HTERT RPE-1 (cell line): ENCODE measurements around the gene MALSU1.

Experiments used
- in situ Hi-C: fragments of 300-500 bp; cut with MboI; formaldehyde crosslinking; loops from 4 replicates; pipeline ENCODE4 v1.14.3; 2020; ENCODE audit warnings: low sequenced_read_pairs

MALSU1 gene

GRCh38 chr7:23335136-23335535 is 36.0 kb downstream of the MALSU1 start:
- in situ Hi-C loops = no loop called here

GRCh38 chr7:23335621-23336020 is 36.5 kb downstream of the MALSU1 start:
- in situ Hi-C loops = no loop called here

GRCh38 chr7:23336086-23336485 is 36.9 kb downstream of the MALSU1 start:
- in situ Hi-C loops = no loop called here

DNA sequence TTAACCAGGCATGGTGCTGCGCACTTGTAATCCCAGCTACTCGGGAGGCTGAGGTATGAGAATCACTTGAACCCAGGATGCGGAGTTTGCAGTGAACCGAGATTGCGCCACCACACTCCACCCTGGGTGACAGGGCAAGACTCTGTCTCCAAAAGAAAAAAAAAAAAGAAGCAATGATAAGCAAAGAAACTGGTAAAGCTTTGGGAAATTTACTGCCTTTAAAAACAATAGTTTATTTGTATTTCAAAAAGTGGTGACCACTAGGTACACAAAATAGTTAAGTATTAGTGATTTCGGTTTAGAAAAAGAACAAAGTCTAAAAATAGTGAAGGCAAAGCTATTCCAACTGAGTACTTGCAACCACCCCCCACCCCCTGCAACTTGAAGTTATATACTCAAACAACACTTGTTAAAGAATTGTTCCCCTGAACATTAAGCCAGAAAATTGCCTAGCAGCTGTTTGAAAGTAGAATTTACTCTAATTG is 37.7 kb downstream of the MALSU1 start:
- in situ Hi-C loops = no loop called here

GRCh38 chr7:23337374-23337773 is 38.2 kb downstream of the MALSU1 start:
- in situ Hi-C loops = no loop called here

DNA sequence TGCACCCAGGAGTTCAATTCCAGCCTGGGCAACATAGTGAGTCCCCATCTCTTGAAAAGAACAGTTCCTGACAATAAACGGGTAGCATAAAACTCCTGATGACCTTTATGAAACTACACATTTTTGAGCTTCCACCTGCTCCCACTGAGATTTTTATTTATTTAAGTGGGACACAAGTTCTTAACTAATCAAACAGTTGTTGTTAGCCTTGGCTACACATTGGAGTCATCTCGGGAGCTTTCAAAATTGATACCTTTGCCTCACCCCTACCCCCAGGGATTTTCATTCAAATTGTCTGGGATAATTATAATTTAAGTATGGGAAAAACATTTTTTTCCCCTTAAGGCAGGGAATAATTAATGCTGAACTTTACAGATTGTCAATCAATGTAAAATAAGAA is 39.3 kb downstream of the MALSU1 start:
- in situ Hi-C loops = no loop called here

DNA sequence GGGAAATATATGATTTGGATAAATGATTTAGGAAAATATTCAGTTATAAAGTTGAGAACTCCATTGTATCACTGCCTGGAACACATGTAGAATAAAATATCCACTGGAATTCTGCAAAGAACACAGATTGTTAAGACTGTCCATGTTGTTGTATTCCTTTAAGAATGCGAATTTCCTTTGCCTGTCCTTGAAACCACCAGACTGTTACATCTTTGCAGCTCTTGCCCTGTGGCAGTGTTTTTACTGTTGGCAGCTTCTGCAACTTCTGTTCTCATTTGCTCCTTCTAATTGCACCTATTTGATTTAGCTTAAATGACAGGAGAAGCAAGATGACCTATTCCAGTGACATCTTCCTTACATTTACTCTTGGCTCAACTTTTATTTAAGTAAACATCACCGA is 39.7 kb downstream of the MALSU1 start:
- in situ Hi-C loops = no loop called here

DNA sequence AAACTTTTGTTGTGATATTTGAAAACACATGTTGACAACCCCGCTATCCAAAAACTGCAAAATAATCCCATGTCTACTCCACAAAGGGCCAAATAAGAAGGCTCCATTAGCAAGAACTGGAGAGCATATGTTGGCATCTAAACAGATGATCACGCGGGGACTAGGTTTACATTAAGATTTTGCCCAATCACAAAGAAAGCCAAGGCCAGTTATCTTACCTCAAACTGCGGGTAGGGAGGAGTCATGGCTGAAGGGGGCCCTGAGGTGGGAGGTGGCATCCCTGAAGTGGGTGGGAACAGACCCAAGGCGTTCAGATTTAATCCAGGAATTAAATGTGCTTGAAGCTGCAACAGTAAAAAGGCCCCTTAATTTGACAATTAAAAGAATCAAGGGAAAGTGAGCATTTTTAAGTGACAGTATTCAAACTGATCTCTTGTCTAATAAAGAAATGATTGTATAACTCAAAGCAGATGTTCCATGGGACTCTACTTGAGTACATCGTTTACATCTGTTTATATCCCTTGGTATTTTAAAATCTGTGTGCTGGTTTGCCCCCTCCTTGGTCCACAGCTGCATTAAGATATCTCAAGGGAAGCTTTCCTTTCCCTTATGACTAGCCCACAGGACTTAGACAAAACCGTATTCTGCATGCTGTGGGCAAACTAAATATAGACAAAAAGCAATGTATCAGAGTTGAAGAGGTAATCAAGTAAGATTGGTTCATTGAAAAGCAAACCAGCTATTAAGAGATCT is 42.9 kb downstream of the MALSU1 start:
- in situ Hi-C loops = no loop called here

- in situ Hi-C loops = no loop called here
Observed at GRCh38 chr7:23343102-23343501, 44.0 kb downstream of the MALSU1 start.

DNA sequence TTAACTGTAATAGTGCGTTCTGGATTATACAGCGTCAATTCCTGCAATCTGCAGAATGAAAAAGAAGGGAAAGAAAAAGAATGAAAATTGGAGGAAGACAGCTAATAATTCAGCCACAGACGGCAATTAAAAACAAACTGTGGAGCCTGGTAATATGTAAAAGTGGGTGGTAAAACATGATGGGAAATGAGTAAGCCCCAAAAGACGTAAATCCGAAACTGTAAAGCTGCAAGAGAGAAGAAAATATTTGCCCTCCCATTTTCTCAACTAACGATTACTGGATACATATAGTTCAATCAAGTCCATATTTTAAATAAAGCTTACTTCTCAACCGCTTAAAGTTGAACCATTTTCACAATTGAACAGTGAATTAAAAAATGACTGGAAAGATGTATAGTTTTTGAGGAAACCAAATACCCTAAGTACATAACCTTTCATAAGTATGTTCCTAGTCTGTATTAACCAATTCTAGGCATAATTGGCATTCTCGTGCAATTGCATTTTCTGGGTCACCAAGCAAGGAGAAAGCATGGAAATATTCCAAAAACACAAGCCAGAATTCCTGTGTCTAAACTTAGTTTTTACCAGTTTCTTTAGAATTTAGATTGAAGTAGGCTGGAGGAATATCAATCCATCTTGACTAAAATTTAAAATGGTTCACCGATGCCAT is 44.8 kb downstream of the MALSU1 start:
- in situ Hi-C loops = no loop called here

DNA sequence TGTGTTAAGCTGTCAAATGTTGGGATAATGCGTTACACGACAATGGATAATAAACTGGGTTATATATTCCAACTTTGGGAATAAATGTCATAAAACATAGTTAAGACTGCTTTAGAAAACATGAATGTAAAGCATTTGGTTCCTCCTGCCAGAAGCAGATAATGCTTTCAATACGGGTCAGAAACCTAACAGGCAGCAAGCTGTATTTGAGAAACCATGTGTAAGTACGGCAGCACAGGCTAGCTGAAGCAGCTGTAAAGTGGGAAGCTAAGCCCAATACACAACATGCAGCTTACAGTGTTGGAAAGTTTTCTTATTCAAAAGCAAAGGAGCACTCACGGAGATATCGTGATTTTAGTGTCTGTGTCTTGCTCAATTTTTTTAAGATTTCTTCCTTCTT is 46.5 kb downstream of the MALSU1 start:
- in situ Hi-C loops = no loop called here

DNA sequence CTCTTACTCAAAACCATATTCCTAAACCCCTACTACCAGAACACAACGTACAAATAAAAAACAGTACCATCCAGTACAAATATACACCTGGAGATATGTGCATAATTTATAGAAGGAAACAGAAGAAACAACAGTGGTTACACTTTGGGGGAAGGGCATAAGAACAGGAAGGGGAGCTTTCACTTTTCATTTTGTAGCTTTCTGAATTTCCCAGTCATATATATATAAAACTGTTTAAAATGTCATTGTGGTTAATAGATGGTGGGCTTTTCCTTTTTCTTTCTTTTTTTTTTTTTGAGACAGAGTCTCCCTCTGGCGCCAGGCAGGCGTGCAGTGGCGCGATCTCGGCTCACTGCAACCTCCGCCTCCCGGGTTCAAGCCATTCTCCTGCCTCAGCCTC is 47.2 kb downstream of the MALSU1 start:
- in situ Hi-C loops = no loop called here

GRCh38 chr7:23347033-23347681 is 48.0 kb downstream of the MALSU1 start:
- in situ Hi-C loops = no loop called here

- in situ Hi-C loops = no loop called here
Observed at GRCh38 chr7:23347682-23348180, 48.6 kb downstream of the MALSU1 start.

DNA sequence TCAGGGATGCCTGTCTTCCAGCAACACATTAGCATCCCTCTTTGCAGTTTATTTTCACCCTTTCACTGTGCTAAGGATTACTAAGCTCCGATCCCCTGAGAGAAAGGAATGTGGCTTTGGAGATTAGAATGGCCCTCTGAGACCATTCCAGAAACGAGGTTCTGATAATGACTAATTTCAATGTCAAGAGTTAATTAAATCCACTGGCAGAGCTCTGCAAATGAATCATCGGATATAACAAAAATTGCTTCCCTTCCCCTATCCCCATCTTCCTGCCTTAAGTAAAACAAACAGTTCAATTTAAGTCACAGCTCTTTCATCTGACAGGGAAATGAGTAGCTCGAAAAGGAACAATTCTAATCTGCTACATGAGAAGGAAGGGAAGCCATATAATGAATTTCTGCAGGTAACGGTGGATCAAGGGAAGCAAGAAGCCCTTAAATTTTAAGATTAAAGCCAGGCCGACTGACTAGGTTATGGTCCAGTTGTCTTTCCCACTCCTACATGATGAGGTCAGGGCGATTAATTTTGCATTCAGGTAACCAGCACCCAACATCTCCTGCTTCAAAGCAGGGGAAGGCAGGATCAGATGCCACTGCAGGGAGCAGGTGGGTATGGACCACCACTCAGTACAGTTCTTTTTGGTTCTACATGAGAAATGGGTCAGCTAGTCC is 50.5 kb downstream of the MALSU1 start:
- in situ Hi-C loops = no loop called here

GRCh38 chr7:23350466-23350865 is 51.3 kb downstream of the MALSU1 start:
- in situ Hi-C loops = no loop called here

- in situ Hi-C loops = no loop called here
Observed at GRCh38 chr7:23353172-23353571, 54.0 kb downstream of the MALSU1 start.

DNA sequence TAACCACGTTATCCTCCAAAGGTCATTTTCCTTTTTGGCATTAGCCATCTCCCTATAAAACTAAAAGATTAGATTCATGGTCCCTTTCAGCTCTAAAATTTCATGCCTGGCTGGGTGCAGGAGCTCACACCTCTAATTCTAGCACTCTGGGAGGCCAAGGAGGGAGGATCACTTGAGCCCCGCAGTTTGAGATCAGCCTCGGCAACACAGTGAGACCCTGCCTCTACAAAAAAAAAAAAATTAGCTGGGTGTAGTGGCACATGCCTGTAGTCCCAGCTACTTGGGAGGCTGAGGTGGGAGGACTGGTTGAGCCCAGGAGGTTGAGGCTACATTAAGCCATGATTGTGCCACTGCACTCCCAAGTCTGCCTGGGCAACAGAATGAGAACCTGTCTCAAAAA is 57.0 kb downstream of the MALSU1 start:
- in situ Hi-C loops = no loop called here

GRCh38 chr7:23356726-23357125 is 57.6 kb downstream of the MALSU1 start:
- in situ Hi-C loops = no loop called here

- in situ Hi-C loops = no loop called here
Observed at GRCh38 chr7:23357190-23358093, 58.3 kb downstream of the MALSU1 start.
